Neural progenitor cell (in vitro differentiated cells): ENCODE data around the gene PPM1A. TPM values are rescaled to one million over a fixed set of nuclear protein-coding genes. Genes with fewer than 3 reads are reported as not detected.
"Not testable (repeated sequence)": the region's sequence is repeated elsewhere in the genome, so short reads cannot be mapped to it uniquely, and the experiment has no call there.

Source experiments
- DNase-seq: peaks from one replicate; pipeline ENCODE4 v3.0.0-alpha.2; 2016; ENCODE audit warnings: low spot score
- H2AFZ ChIP-seq: fragments of 200-600 bp; sonication (generic); replicated peaks from 2 replicates; pipeline ENCODE4 v1.6.1; 2016; ENCODE audit warnings: antibody characterized with exemption
- H3F3A ChIP-seq: fragments of 200-600 bp; sonication (generic); 2 replicates; pipeline ENCODE4 v1.6.1; 2016; ENCODE audit warnings: antibody characterized with exemption, low read depth
- H3K27ac ChIP-seq: fragments of 200-600 bp; sonication (generic); 2 replicates; pipeline ENCODE4 v1.5.1; 2016; ENCODE audit warnings: mild to moderate bottlenecking
- H3K27me3 ChIP-seq: fragments of 200-600 bp; sonication (generic); 2 replicates; pipeline ENCODE4 v1.6.1; 2016; ENCODE audit warnings: mild to moderate bottlenecking, moderate library complexity
- H3K36me3 ChIP-seq: fragments of 200-600 bp; sonication (generic); 2 replicates; pipeline ENCODE4 v1.5.1; 2016
- H3K4me1 ChIP-seq: fragments of 200-600 bp; sonication (generic); 2 replicates; pipeline ENCODE4 v1.6.1; 2016; ENCODE audit warnings: mixed run types
- H3K4me2 ChIP-seq: fragments of 200-600 bp; sonication (generic); 2 replicates; pipeline ENCODE4 v1.6.1; 2016
- H3K4me3 ChIP-seq: fragments of 200-600 bp; sonication (generic); 2 replicates; pipeline ENCODE4 v1.5.1; 2016
- H3K79me2 ChIP-seq: fragments of 200-600 bp; sonication (generic); 2 replicates; pipeline ENCODE4 v1.6.1; 2016; ENCODE audit warnings: low read depth
- H3K9ac ChIP-seq: fragments of 200-600 bp; sonication (generic); 2 replicates; pipeline ENCODE4 v1.6.1; 2016
- H3K9me3 ChIP-seq: fragments of 200-600 bp; sonication (generic); 2 replicates; pipeline ENCODE4 v1.5.1; 2016; ENCODE audit warnings: low read depth
- H4K20me1 ChIP-seq: fragments of 200-600 bp; sonication (generic); 2 replicates; pipeline ENCODE4 v1.6.1; 2016; ENCODE audit warnings: low read depth
- H3K27ac Mint-ChIP-seq: 3 replicates; pipeline ENCODE4 v1.8.0; 2021; ENCODE audit warnings: mixed read lengths
- H3K27me3 Mint-ChIP-seq: 2 replicates; pipeline ENCODE4 v1.8.0; 2022; ENCODE audit warnings: low read depth, mild to moderate bottlenecking, inconsistent platforms, moderate library complexity, mixed read lengths; ENCODE audit not compliant: insufficient read depth
- H3K36me3 Mint-ChIP-seq: 3 replicates; pipeline ENCODE4 v1.8.0; 2021; ENCODE audit warnings: mixed read lengths
- H3K4me1 Mint-ChIP-seq: 3 replicates; pipeline ENCODE4 v1.8.0; 2021; ENCODE audit warnings: mixed read lengths
- H3K4me3 Mint-ChIP-seq: 3 replicates; pipeline ENCODE4 v1.8.0; 2021; ENCODE audit warnings: mild to moderate bottlenecking, moderate library complexity, mixed read lengths
- H3K9me3 Mint-ChIP-seq: 3 replicates; pipeline ENCODE4 v1.8.0; 2020; ENCODE audit warnings: mixed read lengths
- CTCF ChIP-seq: fragments of 200-600 bp; sonication (generic); IDR thresholded peaks from 2 replicates; pipeline ENCODE4 v1.5.1; 2017; ENCODE audit warnings: antibody characterized with exemption, mild to moderate bottlenecking
- EZH2 ChIP-seq: fragments of 200-600 bp; sonication (generic); IDR thresholded peaks from 2 replicates; pipeline ENCODE4 v1.6.1; 2017; ENCODE audit warnings: antibody characterized with exemption, mild to moderate bottlenecking, moderate library complexity
- EZH2phosphoT487 ChIP-seq: fragments of 200-600 bp; sonication (generic); IDR thresholded peaks from 2 replicates; pipeline ENCODE4 v1.6.1; 2017; ENCODE audit warnings: antibody characterized with exemption
- total RNA-seq: library from RNA; depleted of rRNA; stranded (reverse); fragments of >200 nt; gene quantifications from 2 replicates; pipeline ENCODE4 v1.2.3, GENCODE V29; 2015; ENCODE audit warnings: low replicate concordance

PPM1A gene
- total RNA-seq, 1 donor from 2014 or later, result 55.0 TPM

- Histone ChIP-seq H2AFZ (no peak overlapping the region), H3K4me2 (peak overlapping the region; percentile 2), H3F3A (peaks cover 15% of the 10 kb centered on the region), H3K4me3 (no peak overlapping the region), H3K79me2 (no peaks in the 10 kb centered on the region), H3K27me3 (peaks cover 15% of the 10 kb centered on the region), H4K20me1 (no peaks in the 10 kb centered on the region), H3K9me3 (no peaks in the 10 kb centered on the region), H3K9ac (no peak overlapping the region), H3K36me3 (no peaks in the 10 kb centered on the region), H3K4me1 (peaks cover 26% of the 10 kb centered on the region), H3K27ac (no peak overlapping the region)
- Mint-ChIP-seq H3K9me3 (no peaks in the 10 kb centered on the region), H3K27ac (peak overlapping the region; percentile 60), H3K4me1 (peaks cover 19% of the 10 kb centered on the region), H3K36me3 (no peaks in the 10 kb centered on the region), H3K27me3 (peaks cover 4% of the 10 kb centered on the region), H3K4me3 (no peak overlapping the region)
- peak; percentile 35 for DNase-seq
- TF ChIP-seq EZH2, result no peak
- no peak for TF ChIP-seq CTCF
- no peak for TF ChIP-seq EZH2phosphoT487
Measured at GRCh38 chr14:60317609-60318008, 68.6 kb downstream of the PPM1A start.

DNA sequence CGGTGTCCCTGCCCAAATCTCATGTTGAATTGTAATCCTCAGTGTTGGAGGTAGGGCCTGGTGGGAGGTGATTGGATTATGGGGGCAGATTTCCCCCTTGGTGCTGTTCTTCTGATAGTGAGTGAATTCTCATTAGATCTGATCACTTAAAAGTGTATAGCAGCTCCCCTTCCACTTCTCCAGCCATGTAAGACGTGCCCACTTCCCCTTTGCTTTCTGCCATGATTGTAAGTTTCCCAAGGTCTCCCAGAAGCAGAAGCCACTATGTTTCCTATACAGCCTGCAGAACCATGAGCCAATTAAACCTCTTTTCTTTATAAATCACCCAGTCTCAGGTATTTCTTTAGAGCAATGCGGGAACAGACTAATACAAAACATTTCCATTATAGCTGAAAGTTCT lies 71.8 kb downstream of the PPM1A start:
- H3K4me3 Mint-ChIP-seq, result not testable (repeated sequence)
- peaks cover 15% of the 10 kb centered on the region for H3K4me1 Mint-ChIP-seq

DNA sequence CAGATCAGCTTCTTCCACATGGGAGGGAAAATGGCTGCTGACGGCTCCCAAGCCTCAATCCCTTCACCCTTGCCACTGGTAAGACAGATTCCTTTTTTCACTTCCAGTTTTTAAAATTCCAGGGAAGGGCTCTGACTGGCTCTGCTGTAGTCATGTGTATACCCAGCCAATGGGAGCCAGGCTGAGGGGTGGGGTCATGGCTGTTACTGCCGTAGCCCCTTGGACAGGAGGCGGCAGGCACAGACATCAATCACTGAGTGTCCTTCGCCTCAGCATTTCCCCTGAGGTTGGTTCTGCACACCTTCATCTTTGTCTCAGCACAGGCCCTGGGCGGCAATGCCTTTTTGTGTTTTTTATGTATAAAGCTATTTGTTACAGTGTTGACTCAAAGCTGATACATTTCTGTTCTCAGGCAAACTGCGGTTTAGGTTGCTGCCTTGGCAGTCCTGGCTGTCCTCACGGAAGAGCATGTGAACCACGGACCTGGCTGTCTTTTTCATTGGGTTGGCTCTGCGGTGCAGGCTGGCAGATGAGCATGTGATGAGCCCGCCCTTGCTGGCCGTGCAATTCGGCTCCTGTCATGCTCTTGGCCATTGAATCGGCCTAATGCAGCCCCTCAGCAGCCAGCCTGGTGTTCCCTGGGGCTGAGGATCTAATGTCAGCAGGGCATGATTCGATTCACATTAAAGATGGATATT lies 74.3 kb downstream of the PPM1A start:
- Histone ChIP-seq H4K20me1 (no peaks in the 10 kb centered on the region), H3K4me2 (no peak overlapping the region), H3K27me3 (peaks cover 27% of the 10 kb centered on the region), H3F3A (peaks cover under 1% of the 10 kb centered on the region), H3K9me3 (no peaks in the 10 kb centered on the region), H3K9ac (no peak overlapping the region), H3K79me2 (no peaks in the 10 kb centered on the region), H3K4me3 (no peak overlapping the region), H3K36me3 (no peaks in the 10 kb centered on the region), H3K4me1 (peaks cover 12% of the 10 kb centered on the region), H3K27ac (no peak overlapping the region), H2AFZ (no peak overlapping the region)
- H3K27ac Mint-ChIP-seq, result peak overlapping the region; percentile 47
- TF ChIP-seq CTCF (no peak), EZH2phosphoT487 (no peak), EZH2 (no peak)
- peaks cover 16% of the 10 kb centered on the region for H3K4me1 Mint-ChIP-seq
- peaks cover 7% of the 10 kb centered on the region for H3K27me3 Mint-ChIP-seq
- no peak for DNase-seq
- no peak overlapping the region for H3K4me3 Mint-ChIP-seq
- H3K36me3 Mint-ChIP-seq, result no peaks in the 10 kb centered on the region
- no peaks in the 10 kb centered on the region for H3K9me3 Mint-ChIP-seq

More for the DNA sequence above, 71.8 kb downstream of the PPM1A start:
- H3K9ac ChIP-seq, H3K36me3 Mint-ChIP-seq, H3K9me3 Mint-ChIP-seq, H3K79me2 ChIP-seq, H3F3A ChIP-seq, H3K4me2 ChIP-seq, H3K27me3 Mint-ChIP-seq, H3K27ac Mint-ChIP-seq, H4K20me1 ChIP-seq, H3K36me3 ChIP-seq, H2AFZ ChIP-seq, DNase-seq, H3K4me3 ChIP-seq, H3K9me3 ChIP-seq, H3K27ac ChIP-seq: not testable (repeated sequence)
- peaks cover 20% of the 10 kb centered on the region for H3K4me1 ChIP-seq
- H3K27me3 ChIP-seq, result peaks cover 13% of the 10 kb centered on the region

DNA sequence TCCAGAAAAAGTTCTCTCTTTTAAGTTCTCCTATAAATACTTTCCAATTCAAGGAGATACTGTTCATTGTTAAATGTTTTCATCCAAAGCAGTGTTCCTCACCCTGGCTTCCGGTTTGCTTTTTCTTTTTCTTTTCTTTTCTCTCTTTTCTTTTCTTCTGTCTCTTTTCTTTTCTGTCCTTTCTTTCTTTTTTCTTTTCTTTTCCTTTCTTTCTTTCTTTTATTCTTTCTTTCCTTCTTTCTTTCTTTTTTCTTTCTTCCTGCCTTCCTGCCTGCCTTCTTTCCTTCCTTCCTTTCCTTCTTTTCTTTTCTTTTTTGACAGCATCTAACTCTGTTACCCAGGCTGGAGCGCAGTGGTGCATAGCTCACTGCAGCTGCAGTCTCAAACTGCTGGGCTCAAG lies 75.8 kb downstream of the PPM1A start:
- no peak overlapping the region for H3K27ac Mint-ChIP-seq

More for the DNA sequence above, 75.8 kb downstream of the PPM1A start:
- no peak overlapping the region for H3K27ac ChIP-seq
- H3K27me3 ChIP-seq, result peaks cover 26% of the 10 kb centered on the region
- Mint-ChIP-seq H3K27me3 (peaks cover 9% of the 10 kb centered on the region), H3K4me1 (peaks cover 20% of the 10 kb centered on the region), H3K36me3 (no peaks in the 10 kb centered on the region), H3K9me3 (no peaks in the 10 kb centered on the region), H3K4me3 (no peak overlapping the region)
- peaks cover 15% of the 10 kb centered on the region for H3K4me1 ChIP-seq
- no peak overlapping the region for H2AFZ ChIP-seq
- H4K20me1 ChIP-seq, result no peaks in the 10 kb centered on the region
- H3K4me3 ChIP-seq, result no peak overlapping the region
- TF ChIP-seq EZH2, result no peak
- TF ChIP-seq CTCF, result no peak
- TF ChIP-seq EZH2phosphoT487, result no peak
- peaks cover 13% of the 10 kb centered on the region for H3F3A ChIP-seq
- H3K79me2 ChIP-seq, result no peaks in the 10 kb centered on the region
- H3K4me2 ChIP-seq, result no peak overlapping the region
- H3K9me3 ChIP-seq, result no peaks in the 10 kb centered on the region
- no peak overlapping the region for H3K9ac ChIP-seq
- DNase-seq, result no peak
- no peaks in the 10 kb centered on the region for H3K36me3 ChIP-seq
